Measurements from ENCODE around the gene ERBB4. TPM values are rescaled to one million over a fixed set of nuclear protein-coding genes. Genes with fewer than 3 reads are reported as not detected.

Gene ERBB4
- total RNA-seq, 1 experiment from 2014 or later: 2.9 TPM

- DNase-seq: no peak
- Mint-ChIP-seq H3K36me3 (ENCODE audit: insufficient read depth, unreplicated experiment) (no peaks in the 10 kb centered on the region), H3K9me3 (ENCODE audit: low read depth, unreplicated experiment) (no peaks in the 10 kb centered on the region), H3K27ac (ENCODE audit: unreplicated experiment) (no peak overlapping the region), H3K4me3 (ENCODE audit: low read depth, unreplicated experiment) (no peak overlapping the region), H3K27me3 (ENCODE audit: unreplicated experiment) (no peaks in the 10 kb centered on the region), H3K4me1 (ENCODE audit: low read depth, unreplicated experiment) (no peaks in the 10 kb centered on the region)
- CTCF ChIA-PET: no interaction called here
- no TSS peak for BruUV-seq (replicated peaks)
- intact Hi-C loops (cut with micrococcal nuclease; ENCODE audit: unreplicated experiment): no loop called here
- no peak for TF ChIP-seq CTCF (IDR thresholded peaks at IDR 0.05; ENCODE audit: unreplicated experiment)
Measured at GRCh38 chr2:212282671-212283261, 255.8 kb downstream of the ERBB4 start.

- H3K27me3 Mint-ChIP-seq (ENCODE audit: unreplicated experiment): no peaks in the 10 kb centered on the region
- intact Hi-C loops (cut with micrococcal nuclease; ENCODE audit: unreplicated experiment): no loop called here
- no peak overlapping the region for H3K4me3 Mint-ChIP-seq (ENCODE audit: low read depth, unreplicated experiment)
- no peaks in the 10 kb centered on the region for H3K9me3 Mint-ChIP-seq (ENCODE audit: low read depth, unreplicated experiment)
- DNase-seq: no peak
- CTCF ChIA-PET: no interaction called here
- no peaks in the 10 kb centered on the region for H3K4me1 Mint-ChIP-seq (ENCODE audit: low read depth, unreplicated experiment)
- H3K27ac Mint-ChIP-seq (ENCODE audit: unreplicated experiment): no peak overlapping the region
- H3K36me3 Mint-ChIP-seq (ENCODE audit: insufficient read depth, unreplicated experiment): no peaks in the 10 kb centered on the region
- TF ChIP-seq CTCF (IDR thresholded peaks at IDR 0.05; ENCODE audit: unreplicated experiment): no peak
- no TSS peak for BruUV-seq (replicated peaks)
Measured at GRCh38 chr2:212276813-212277212, 261.8 kb downstream of the ERBB4 start.

GRCh38 chr2:212274215-212274614 is 264.4 kb downstream of the ERBB4 start:
- no peak overlapping the region for H3K4me3 Mint-ChIP-seq (ENCODE audit: low read depth, unreplicated experiment)
- no peaks in the 10 kb centered on the region for H3K36me3 Mint-ChIP-seq (ENCODE audit: insufficient read depth, unreplicated experiment)
- no peaks in the 10 kb centered on the region for H3K27me3 Mint-ChIP-seq (ENCODE audit: unreplicated experiment)
- no peak for TF ChIP-seq CTCF (IDR thresholded peaks at IDR 0.05; ENCODE audit: unreplicated experiment)
- CTCF ChIA-PET: no interaction called here
- no peak overlapping the region for H3K27ac Mint-ChIP-seq (ENCODE audit: unreplicated experiment)
- H3K9me3 Mint-ChIP-seq (ENCODE audit: low read depth, unreplicated experiment): no peaks in the 10 kb centered on the region
- no peaks in the 10 kb centered on the region for H3K4me1 Mint-ChIP-seq (ENCODE audit: low read depth, unreplicated experiment)
- intact Hi-C loops (cut with micrococcal nuclease; ENCODE audit: unreplicated experiment): no loop called here
- DNase-seq: no peak
- no TSS peak for BruUV-seq (replicated peaks)

GRCh38 chr2:212271583-212271982 is 267.0 kb downstream of the ERBB4 start:
- BruUV-seq (replicated peaks): no TSS peak
- H3K36me3 Mint-ChIP-seq (ENCODE audit: insufficient read depth, unreplicated experiment): no peaks in the 10 kb centered on the region
- DNase-seq: no peak
- H3K9me3 Mint-ChIP-seq (ENCODE audit: low read depth, unreplicated experiment): no peaks in the 10 kb centered on the region
- H3K27ac Mint-ChIP-seq (ENCODE audit: unreplicated experiment): no peak overlapping the region
- CTCF ChIA-PET: no interaction called here
- H3K4me3 Mint-ChIP-seq (ENCODE audit: low read depth, unreplicated experiment): no peak overlapping the region
- no peaks in the 10 kb centered on the region for H3K4me1 Mint-ChIP-seq (ENCODE audit: low read depth, unreplicated experiment)
- no peak for TF ChIP-seq CTCF (IDR thresholded peaks at IDR 0.05; ENCODE audit: unreplicated experiment)
- intact Hi-C loops (cut with micrococcal nuclease; ENCODE audit: unreplicated experiment): no loop called here
- H3K27me3 Mint-ChIP-seq (ENCODE audit: unreplicated experiment): no peaks in the 10 kb centered on the region

All from Calu3 (cell line).